GM12873 (cell line): Measurements from ENCODE around the gene RALGAPA2.

Experiments used
- CTCF ChIP-seq: IDR thresholded peaks from 2 replicates; pipeline ENCODE4 v1.5.1; 2012; ENCODE audit warnings: low read depth, mild to moderate bottlenecking, moderate library complexity, low read length, control low read depth; ENCODE audit not compliant: insufficient read depth; ENCODE audit errors: missing control alignments

The RALGAPA2 gene

GRCh38 chr20:20747298-20747697 lies 34.9 kb upstream of the RALGAPA2 start:
- TF ChIP-seq CTCF: no peak

DNA sequence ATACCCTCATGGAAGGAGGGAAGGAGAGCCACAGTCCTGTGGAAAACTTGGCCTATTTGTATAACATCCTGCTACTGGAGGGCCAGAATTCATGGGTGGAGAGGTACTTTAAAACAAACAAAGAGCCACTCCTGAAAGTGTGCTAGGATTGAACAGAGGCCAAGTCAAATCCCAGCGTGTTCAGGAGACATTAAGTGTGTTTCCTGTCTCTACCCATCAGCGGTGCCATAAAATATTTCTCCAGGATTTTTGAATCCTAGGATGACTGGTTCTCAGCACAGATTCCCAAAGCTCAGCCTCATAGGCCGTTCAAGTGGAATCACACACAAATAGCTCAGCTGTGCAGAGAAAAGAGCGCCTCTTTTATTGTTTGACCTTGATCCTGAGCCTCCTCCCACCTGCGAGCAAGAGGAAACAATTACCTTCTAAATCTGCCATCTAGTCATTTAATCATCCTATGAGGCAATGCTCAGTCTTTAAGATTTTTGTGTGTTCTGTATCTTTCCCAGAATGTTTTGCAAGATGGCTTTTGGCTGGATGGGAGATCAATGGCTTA lies 31.8 kb upstream of the RALGAPA2 start:
- no peak for TF ChIP-seq CTCF

DNA sequence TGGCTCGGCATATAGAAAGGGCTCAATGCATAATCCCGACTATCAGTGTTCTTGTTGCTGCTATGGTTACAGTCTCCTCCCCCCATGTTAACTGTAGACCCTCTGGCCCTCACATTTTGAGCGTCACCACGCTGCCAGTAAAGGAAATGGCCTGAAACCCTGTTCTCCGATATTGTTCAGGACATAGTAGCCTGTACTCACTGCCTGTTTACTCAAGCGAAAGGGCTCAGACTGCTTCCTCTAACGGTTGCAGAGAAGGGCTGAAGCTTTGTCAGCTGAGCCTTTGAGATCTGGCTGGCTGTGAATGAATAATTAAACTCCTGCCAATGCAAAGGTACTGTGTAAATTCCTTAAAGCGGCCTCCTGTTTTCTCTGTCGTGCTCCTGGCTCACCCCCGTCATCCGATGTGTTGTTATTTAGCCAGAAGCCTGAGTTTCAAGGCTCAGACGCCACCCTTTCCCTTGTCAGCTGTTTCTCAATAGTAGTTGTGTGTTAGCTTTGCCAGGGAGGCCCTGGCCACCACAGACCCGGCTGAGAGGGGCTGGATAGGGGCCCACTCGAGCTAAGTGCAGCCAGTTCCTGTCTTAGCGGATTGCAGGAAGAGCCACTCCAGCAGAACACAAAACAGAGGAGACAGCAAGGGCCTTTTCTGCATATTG lies 31.2 kb upstream of the RALGAPA2 start:
- TF ChIP-seq CTCF: no peak

- no peak for TF ChIP-seq CTCF
Measured at GRCh38 chr20:20741087-20742045, 28.9 kb upstream of the RALGAPA2 start.

DNA sequence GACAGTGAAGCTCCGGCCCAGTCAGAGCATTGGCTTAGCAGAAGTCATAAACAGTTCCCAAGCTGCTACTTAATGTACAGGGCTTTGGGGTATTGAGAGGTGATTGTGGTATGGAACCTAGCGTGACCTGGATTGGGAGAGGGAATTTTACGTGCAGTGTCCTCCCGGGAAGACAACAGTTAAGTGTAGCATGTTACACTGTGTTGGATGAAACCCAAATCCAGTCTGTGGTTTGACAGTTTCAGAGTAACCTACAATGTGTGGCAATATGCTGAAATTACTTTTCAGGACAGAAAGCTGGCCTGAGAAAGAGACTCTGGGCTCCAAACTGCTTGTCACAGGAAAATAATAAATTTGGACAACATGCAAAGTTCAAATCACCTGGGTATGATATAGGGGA lies 28.1 kb upstream of the RALGAPA2 start:
- no peak for TF ChIP-seq CTCF

DNA sequence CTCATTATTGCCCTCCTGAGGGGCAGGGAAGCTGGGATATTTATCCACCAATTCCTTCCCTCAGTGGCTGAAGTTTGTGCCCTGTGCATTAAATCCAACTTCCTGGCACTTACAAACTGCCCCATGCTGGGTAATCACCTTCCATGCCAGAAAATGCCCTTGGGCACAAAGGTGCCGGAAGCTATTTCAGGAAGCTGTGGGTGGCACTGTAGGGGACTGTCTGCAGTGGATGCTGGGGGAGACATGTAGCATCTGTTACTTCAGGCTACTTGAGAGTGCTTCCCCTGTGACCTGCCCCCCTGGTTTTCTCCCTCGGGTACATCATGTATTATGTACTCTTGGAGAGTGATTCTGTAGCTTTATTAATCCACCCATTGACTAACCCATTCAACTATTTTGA lies 24.7 kb upstream of the RALGAPA2 start:
- TF ChIP-seq CTCF: no peak

- TF ChIP-seq CTCF: no peak
Measured at GRCh38 chr20:20736303-20736702, 23.9 kb upstream of the RALGAPA2 start.
